ENCODE results near the gene ANKRD29.

- peak; percentile 72 for TF ChIP-seq CTCF (conservative IDR thresholded peaks at IDR 0.05)
- no peak for TF ChIP-seq ZFX (IDR thresholded peaks at IDR 0.05)
Measured at GRCh38 chr18:23703057-23703986, 40.6 kb upstream of the ANKRD29 start.

Data from C4-2B (cell line).